ENCODE data around the gene APH1B.
"Not testable (repeated sequence)": the region's sequence is repeated elsewhere in the genome, so short reads cannot be mapped to it uniquely, and the experiment has no call there.

Gene APH1B

GRCh38 chr15:63233667-63234423, 43.6 kb upstream of the APH1B start:
- H3K4me1 ChIP-seq (ENCODE audit: control extremely low read depth in 1 of 4, control insufficient read depth in 4 of 4, insufficient read depth in 4 of 4, low read length in 3 of 4) = peaks cover 22 to 48% (median 33%) of the 10 kb centered on the region in 4 experiments

GRCh38 chr15:63234451-63234870, 42.9 kb upstream of the APH1B start:
- POLR2A ChIA-PET = no interaction called here
- CTCF ChIA-PET = interaction anchor here (1.0 to 3.6 kb wide), 4 partner anchors 10 to 42 kb away, joined by 3 to 11 read pairs (median 4); no protein-coding TSS in a partner anchor
- peak in 2 of 3 donors; percentile 35 to 52 for DNase-seq

More at GRCh38 chr15:63233667-63234423, 43.6 kb upstream of the APH1B start:
- POLR2A ChIA-PET = no interaction called here
- CTCF ChIA-PET = interaction anchor here (0.6 to 3.6 kb wide), 7 partner anchors 11 to 47 kb away, joined by 3 to 11 read pairs (median 4); no protein-coding TSS in a partner anchor
- no CpG with 5 or more reads among the region's 5 CpGs for WGBS (ENCODE audit: insufficient coverage)
- peak overlapping the region in 2 of 7 experiments; percentile 36 to 46 for H3K4me3 ChIP-seq (ENCODE audit: control insufficient read depth in 1 of 7, extremely low read depth in 1 of 7, insufficient read depth in 4 of 7, low read depth in 2 of 7, low read length in 6 of 7)
- peak overlapping the region in 1 of 2 experiments; percentile 62 for H3K27ac ChIP-seq (ENCODE audit: insufficient read depth in 1 of 2, low read depth in 1 of 2, low read length in 2 of 2, poor library complexity in 1 of 2, severe bottlenecking in 2 of 2)
- no peaks in the 10 kb centered on the region for H3K27me3 ChIP-seq (replicated peaks in 2 of 5; ENCODE audit: control insufficient read depth in 4 of 5, insufficient read depth in 5 of 5, low read length in 4 of 5)
- peak in 2 of 3 donors; percentile 63 to 75 for DNase-seq
- H3K36me3 ChIP-seq (ENCODE audit: control insufficient read depth in 4 of 4, insufficient read depth in 4 of 4, low read length in 3 of 4) = peaks cover 0 to 3% (median under 1%) of the 10 kb centered on the region in 4 experiments
- H3K9me3 ChIP-seq (ENCODE audit: control extremely low read depth in 1 of 5, control insufficient read depth in 4 of 5, insufficient read depth in 2 of 5, low read depth in 1 of 5, low read length in 4 of 5) = no peaks in the 10 kb centered on the region

GRCh38 chr15:63236272-63236671, 41.1 kb upstream of the APH1B start:
- ChIA-PET CTCF (no interaction called here), POLR2A (no interaction called here)
- DNase-seq = peak in 1 of 3 donors; percentile 32

More at GRCh38 chr15:63234451-63234870, 42.9 kb upstream of the APH1B start:
- Histone ChIP-seq H3K9me3 (ENCODE audit: control extremely low read depth in 1 of 5, control insufficient read depth in 4 of 5, insufficient read depth in 2 of 5, low read depth in 1 of 5, low read length in 4 of 5) (no peaks in the 10 kb centered on the region), H3K4me3 (ENCODE audit: control insufficient read depth in 1 of 7, extremely low read depth in 1 of 7, insufficient read depth in 4 of 7, low read depth in 2 of 7, low read length in 6 of 7) (peak overlapping the region in 3 of 7 experiments; percentile 10 to 46 (median 36)), H3K27ac (ENCODE audit: insufficient read depth in 1 of 2, low read depth in 1 of 2, low read length in 2 of 2, poor library complexity in 1 of 2, severe bottlenecking in 2 of 2) (peak overlapping the region in 1 of 2 experiments; percentile 62), H3K36me3 (ENCODE audit: control insufficient read depth in 4 of 4, insufficient read depth in 4 of 4, low read length in 3 of 4) (peaks cover 0 to 3% (median under 1%) of the 10 kb centered on the region in 4 experiments), H3K27me3 (replicated peaks in 2 of 5; ENCODE audit: control insufficient read depth in 4 of 5, insufficient read depth in 5 of 5, low read length in 4 of 5) (no peaks in the 10 kb centered on the region), H3K4me1 (ENCODE audit: control extremely low read depth in 1 of 4, control insufficient read depth in 4 of 4, insufficient read depth in 4 of 4, low read length in 3 of 4) (peaks cover 25 to 45% (median 33%) of the 10 kb centered on the region in 4 experiments)
- WGBS (ENCODE audit: insufficient coverage) = 28% methylated on average over 4 of the region's 5 CpGs

GRCh38 chr15:63237086-63237485, 40.3 kb upstream of the APH1B start:
- CTCF ChIA-PET = interaction anchor here (1.2 to 2.7 kb wide), 5 partner anchors 8 to 79 kb away, joined by 3 to 6 read pairs (median 3); partner anchors contain the start of gene RPS27L
- H3K9me3 ChIP-seq (ENCODE audit: control extremely low read depth in 1 of 5, control insufficient read depth in 4 of 5, insufficient read depth in 2 of 5, low read depth in 1 of 5, low read length in 4 of 5); H3K4me3 ChIP-seq (ENCODE audit: control insufficient read depth in 1 of 7, extremely low read depth in 1 of 7, insufficient read depth in 4 of 7, low read depth in 2 of 7, low read length in 6 of 7); DNase-seq; H3K27ac ChIP-seq (ENCODE audit: insufficient read depth in 1 of 2, low read depth in 1 of 2, low read length in 2 of 2, poor library complexity in 1 of 2, severe bottlenecking in 2 of 2); H3K36me3 ChIP-seq (ENCODE audit: control insufficient read depth in 4 of 4, insufficient read depth in 4 of 4, low read length in 3 of 4); POLR2A ChIA-PET; H3K27me3 ChIP-seq (replicated peaks in 2 of 5; ENCODE audit: control insufficient read depth in 4 of 5, insufficient read depth in 5 of 5, low read length in 4 of 5): not testable (repeated sequence)
- peaks cover 19 to 36% (median 25%) of the 10 kb centered on the region in 4 experiments for H3K4me1 ChIP-seq (ENCODE audit: control extremely low read depth in 1 of 4, control insufficient read depth in 4 of 4, insufficient read depth in 4 of 4, low read length in 3 of 4)
- WGBS (ENCODE audit: insufficient coverage) = no CpG with 5 or more reads among the region's 1 CpG

More at GRCh38 chr15:63236272-63236671, 41.1 kb upstream of the APH1B start:
- Histone ChIP-seq H3K4me1 (ENCODE audit: control extremely low read depth in 1 of 4, control insufficient read depth in 4 of 4, insufficient read depth in 4 of 4, low read length in 3 of 4) (peaks cover 25 to 42% (median 31%) of the 10 kb centered on the region in 4 experiments), H3K27ac (ENCODE audit: insufficient read depth in 1 of 2, low read depth in 1 of 2, low read length in 2 of 2, poor library complexity in 1 of 2, severe bottlenecking in 2 of 2) (no peak overlapping the region), H3K36me3 (ENCODE audit: control insufficient read depth in 4 of 4, insufficient read depth in 4 of 4, low read length in 3 of 4) (peaks cover 0 to 3% (median under 1%) of the 10 kb centered on the region in 4 experiments), H3K9me3 (ENCODE audit: control extremely low read depth in 1 of 5, control insufficient read depth in 4 of 5, insufficient read depth in 2 of 5, low read depth in 1 of 5, low read length in 4 of 5) (no peaks in the 10 kb centered on the region), H3K27me3 (replicated peaks in 2 of 5; ENCODE audit: control insufficient read depth in 4 of 5, insufficient read depth in 5 of 5, low read length in 4 of 5) (no peaks in the 10 kb centered on the region), H3K4me3 (ENCODE audit: control insufficient read depth in 1 of 7, extremely low read depth in 1 of 7, insufficient read depth in 4 of 7, low read depth in 2 of 7, low read length in 6 of 7) (no peak overlapping the region)

- no peak for DNase-seq
- peaks cover 0 to 3% (median 2%) of the 10 kb centered on the region in 4 experiments for H3K36me3 ChIP-seq (ENCODE audit: control insufficient read depth in 4 of 4, insufficient read depth in 4 of 4, low read length in 3 of 4)
- ChIA-PET CTCF (interaction anchor here (1.1 to 2.7 kb wide), 8 partner anchors 9 to 81 kb away, joined by 3 to 6 read pairs (median 4); partner anchors contain the start of gene RPS27L), POLR2A (no interaction called here)
- no peak overlapping the region for H3K27ac ChIP-seq (ENCODE audit: insufficient read depth in 1 of 2, low read depth in 1 of 2, low read length in 2 of 2, poor library complexity in 1 of 2, severe bottlenecking in 2 of 2)
- no peaks in the 10 kb centered on the region for H3K27me3 ChIP-seq (replicated peaks in 2 of 5; ENCODE audit: control insufficient read depth in 4 of 5, insufficient read depth in 5 of 5, low read length in 4 of 5)
- H3K4me1 ChIP-seq (ENCODE audit: control extremely low read depth in 1 of 4, control insufficient read depth in 4 of 4, insufficient read depth in 4 of 4, low read length in 3 of 4) = peaks cover 9 to 27% (median 22%) of the 10 kb centered on the region in 4 experiments
- H3K4me3 ChIP-seq (ENCODE audit: control insufficient read depth in 1 of 7, extremely low read depth in 1 of 7, insufficient read depth in 4 of 7, low read depth in 2 of 7, low read length in 6 of 7) = no peak overlapping the region
- H3K9me3 ChIP-seq (ENCODE audit: control extremely low read depth in 1 of 5, control insufficient read depth in 4 of 5, insufficient read depth in 2 of 5, low read depth in 1 of 5, low read length in 4 of 5) = peaks cover 0 to 5% (median 0%) of the 10 kb centered on the region in 5 experiments
These were observed 39.2 kb upstream of the APH1B start for GRCh38 chr15:63238171-63238570.

- ChIA-PET POLR2A (interaction anchor here (0.6 to 0.7 kb wide), 2 partner anchors 30 to 40 kb away, joined by 4 to 6 read pairs; no protein-coding TSS in a partner anchor), CTCF (interaction anchor here (0.6 to 2.7 kb wide), 6 partner anchors 10 to 191 kb away, joined by 3 to 6 read pairs (median 4); no protein-coding TSS in a partner anchor)
- Histone ChIP-seq H3K27ac (ENCODE audit: insufficient read depth in 1 of 2, low read depth in 1 of 2, low read length in 2 of 2, poor library complexity in 1 of 2, severe bottlenecking in 2 of 2) (no peak overlapping the region), H3K27me3 (replicated peaks in 2 of 5; ENCODE audit: control insufficient read depth in 4 of 5, insufficient read depth in 5 of 5, low read length in 4 of 5) (no peaks in the 10 kb centered on the region), H3K36me3 (ENCODE audit: control insufficient read depth in 4 of 4, insufficient read depth in 4 of 4, low read length in 3 of 4) (peaks cover 0 to 4% (median 3%) of the 10 kb centered on the region in 4 experiments), H3K4me3 (ENCODE audit: control insufficient read depth in 1 of 7, extremely low read depth in 1 of 7, insufficient read depth in 4 of 7, low read depth in 2 of 7, low read length in 6 of 7) (no peak overlapping the region), H3K9me3 (ENCODE audit: control extremely low read depth in 1 of 5, control insufficient read depth in 4 of 5, insufficient read depth in 2 of 5, low read depth in 1 of 5, low read length in 4 of 5) (peaks cover 0 to 6% (median 0%) of the 10 kb centered on the region in 5 experiments), H3K4me1 (ENCODE audit: control extremely low read depth in 1 of 4, control insufficient read depth in 4 of 4, insufficient read depth in 4 of 4, low read length in 3 of 4) (peaks cover 5 to 21% (median 16%) of the 10 kb centered on the region in 4 experiments)
- peak in 2 of 3 donors; percentile 44 to 61 for DNase-seq
- WGBS (ENCODE audit: insufficient coverage) = no CpG with 5 or more reads among the region's 1 CpG
These were observed 38.6 kb upstream of the APH1B start for GRCh38 chr15:63238796-63239195.

Data from common myeloid progenitor, CD34-positive (primary cell).